Skeletal muscle satellite cell (primary cell): ENCODE results near the gene ICA1L.
"Not testable (repeated sequence)": the region's sequence is repeated elsewhere in the genome, so short reads cannot be mapped to it uniquely, and the experiment has no call there.

ENCODE experiments used
- H3K27me3 ChIP-seq: 2 replicates; pipeline ENCODE4 v1.7.0; 2013; ENCODE audit warnings: low read length; ENCODE audit not compliant: control insufficient read depth, insufficient read depth
- H3K36me3 ChIP-seq: 2 replicates; pipeline ENCODE4 v1.7.0; 2013; ENCODE audit warnings: mild to moderate bottlenecking, control low read depth, low read length; ENCODE audit not compliant: insufficient read depth
- H3K4me1 ChIP-seq: 2 replicates; pipeline ENCODE4 v1.7.0; 2013; ENCODE audit warnings: low read length; ENCODE audit not compliant: control insufficient read depth, insufficient read depth
- H3K4me2 ChIP-seq: 2 replicates; pipeline ENCODE4 v1.7.0; 2013; ENCODE audit warnings: mild to moderate bottlenecking, low read length
- H3K4me3 ChIP-seq: 2 replicates; pipeline ENCODE4 v1.7.0; 2013; ENCODE audit warnings: low read length
- H3K9ac ChIP-seq: 2 replicates; pipeline ENCODE4 v1.7.0; 2013; ENCODE audit warnings: mild to moderate bottlenecking, low read depth, low read length, moderate library complexity
- H3K9me3 ChIP-seq: replicated peaks from 2 replicates; pipeline ENCODE4 v1.7.0; 2013; ENCODE audit warnings: mild to moderate bottlenecking, control low read depth, low read length

Gene ICA1L

GRCh38 chr2:202813387-202813786 lies 58.2 kb downstream of the ICA1L start:
- Histone ChIP-seq H3K4me3 (no peak overlapping the region), H3K4me1 (peaks cover 10% of the 10 kb centered on the region), H3K36me3 (no peaks in the 10 kb centered on the region), H3K9me3 (no peaks in the 10 kb centered on the region), H3K9ac (no peak overlapping the region), H3K27me3 (no peaks in the 10 kb centered on the region), H3K4me2 (no peak overlapping the region)

DNA sequence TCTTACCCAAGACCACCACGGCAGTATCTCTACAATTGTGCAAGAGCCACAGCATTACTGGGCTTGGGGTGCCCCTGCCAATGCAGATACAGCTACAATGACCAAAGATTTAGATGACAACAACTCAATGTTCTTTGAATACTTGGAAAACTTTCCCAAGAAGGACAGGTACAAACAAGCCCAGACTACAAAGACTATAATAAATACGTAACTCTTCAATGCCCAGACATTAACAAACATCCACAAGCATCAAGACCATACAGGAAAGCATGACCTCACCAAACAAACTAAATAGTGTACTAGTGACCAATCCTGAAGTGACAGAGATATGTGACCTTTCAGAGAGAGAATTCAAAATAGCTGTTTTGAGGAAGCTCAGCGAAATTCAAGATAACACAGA lies 62.8 kb downstream of the ICA1L start:
- H3K4me3 ChIP-seq = no peak overlapping the region
- H3K9ac ChIP-seq = no peak overlapping the region
- H3K4me2 ChIP-seq = no peak overlapping the region
- no peaks in the 10 kb centered on the region for H3K36me3 ChIP-seq
- no peaks in the 10 kb centered on the region for H3K9me3 ChIP-seq
- H3K27me3 ChIP-seq = no peaks in the 10 kb centered on the region
- H3K4me1 ChIP-seq = peaks cover 14% of the 10 kb centered on the region

- H3K9ac ChIP-seq = peak overlapping the region; percentile 20
- H3K9me3 ChIP-seq, H3K36me3 ChIP-seq, H3K27me3 ChIP-seq, H3K4me3 ChIP-seq: not testable (repeated sequence)
- peaks cover 14% of the 10 kb centered on the region for H3K4me1 ChIP-seq
- H3K4me2 ChIP-seq = peak overlapping the region; percentile 61
These were observed 64.0 kb downstream of the ICA1L start for GRCh38 chr2:202807431-202808138.

DNA sequence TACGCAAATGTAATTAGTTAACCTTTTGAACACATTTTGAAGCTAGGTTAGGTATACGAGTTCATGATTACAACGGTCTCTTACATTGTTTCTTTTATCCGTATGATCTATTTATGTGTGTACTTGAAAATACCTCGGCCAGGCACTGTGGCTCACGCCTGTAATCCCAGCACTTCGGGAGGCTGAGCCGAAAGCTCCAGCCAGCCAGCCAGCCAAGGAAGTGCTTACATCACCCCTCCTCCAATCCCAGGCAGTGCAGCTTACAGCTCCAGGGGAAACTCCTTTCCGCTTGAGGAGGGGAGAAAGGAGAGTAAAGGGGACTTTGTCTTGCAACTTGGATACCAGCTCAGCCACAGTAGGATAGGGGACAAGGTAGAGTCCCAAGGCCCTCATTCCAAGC lies 65.7 kb downstream of the ICA1L start:
- not testable (repeated sequence) for H3K9ac ChIP-seq, H3K4me3 ChIP-seq, H3K4me2 ChIP-seq, H3K36me3 ChIP-seq, H3K9me3 ChIP-seq, H3K27me3 ChIP-seq
- peaks cover 21% of the 10 kb centered on the region for H3K4me1 ChIP-seq

DNA sequence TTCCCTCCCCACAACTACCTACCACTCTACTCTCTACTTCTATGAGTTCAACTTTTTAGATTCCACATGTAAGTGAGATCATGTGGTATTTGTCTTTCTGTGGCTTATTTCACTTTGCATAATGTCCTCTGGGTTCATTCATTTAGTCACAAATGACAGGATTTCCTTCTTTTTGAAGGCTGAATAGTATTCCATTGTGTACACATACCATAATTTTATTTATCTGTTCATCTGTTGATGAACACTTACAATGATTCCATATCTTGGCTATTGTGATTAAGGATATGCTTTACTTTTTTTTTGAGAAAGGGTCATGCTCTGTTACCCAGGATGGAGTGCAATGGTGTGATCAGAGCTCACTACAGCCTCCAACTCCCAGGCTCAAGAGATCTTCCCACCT lies 73.6 kb downstream of the ICA1L start:
- no peak overlapping the region for H3K9ac ChIP-seq
- no peaks in the 10 kb centered on the region for H3K27me3 ChIP-seq
- peaks cover 7% of the 10 kb centered on the region for H3K4me1 ChIP-seq
- H3K4me2 ChIP-seq = no peak overlapping the region
- H3K4me3 ChIP-seq = no peak overlapping the region
- no peaks in the 10 kb centered on the region for H3K36me3 ChIP-seq
- H3K9me3 ChIP-seq = no peaks in the 10 kb centered on the region

DNA sequence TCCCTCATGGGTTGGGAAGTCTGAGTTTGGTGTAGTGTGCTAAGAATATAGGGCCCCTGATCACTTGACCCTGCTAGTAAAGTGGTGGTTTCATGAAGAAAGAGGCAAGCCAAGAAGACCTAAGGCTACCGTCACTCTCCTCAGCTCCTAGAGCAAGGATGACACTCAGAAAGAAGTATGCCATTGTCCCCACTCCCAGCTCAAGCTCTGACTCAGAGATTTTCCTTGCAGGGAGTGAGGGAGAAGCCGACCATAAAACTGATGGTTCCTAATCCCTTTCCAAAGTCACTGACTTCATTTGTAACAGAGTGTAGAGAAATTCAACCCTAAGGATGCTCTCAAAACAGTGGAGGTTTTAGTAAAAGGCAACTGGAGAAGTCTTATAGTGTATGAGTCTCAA lies 80.9 kb downstream of the ICA1L start:
- Histone ChIP-seq H3K36me3 (no peaks in the 10 kb centered on the region), H3K9me3 (no peaks in the 10 kb centered on the region), H3K9ac (no peak overlapping the region), H3K4me2 (no peak overlapping the region), H3K27me3 (no peaks in the 10 kb centered on the region), H3K4me3 (no peak overlapping the region), H3K4me1 (no peaks in the 10 kb centered on the region)

- Histone ChIP-seq H3K9ac (no peak overlapping the region), H3K4me3 (no peak overlapping the region), H3K9me3 (no peaks in the 10 kb centered on the region), H3K4me2 (no peak overlapping the region), H3K36me3 (no peaks in the 10 kb centered on the region), H3K27me3 (no peaks in the 10 kb centered on the region), H3K4me1 (no peaks in the 10 kb centered on the region)
These were observed 84.7 kb downstream of the ICA1L start for GRCh38 chr2:202786842-202787241.

DNA sequence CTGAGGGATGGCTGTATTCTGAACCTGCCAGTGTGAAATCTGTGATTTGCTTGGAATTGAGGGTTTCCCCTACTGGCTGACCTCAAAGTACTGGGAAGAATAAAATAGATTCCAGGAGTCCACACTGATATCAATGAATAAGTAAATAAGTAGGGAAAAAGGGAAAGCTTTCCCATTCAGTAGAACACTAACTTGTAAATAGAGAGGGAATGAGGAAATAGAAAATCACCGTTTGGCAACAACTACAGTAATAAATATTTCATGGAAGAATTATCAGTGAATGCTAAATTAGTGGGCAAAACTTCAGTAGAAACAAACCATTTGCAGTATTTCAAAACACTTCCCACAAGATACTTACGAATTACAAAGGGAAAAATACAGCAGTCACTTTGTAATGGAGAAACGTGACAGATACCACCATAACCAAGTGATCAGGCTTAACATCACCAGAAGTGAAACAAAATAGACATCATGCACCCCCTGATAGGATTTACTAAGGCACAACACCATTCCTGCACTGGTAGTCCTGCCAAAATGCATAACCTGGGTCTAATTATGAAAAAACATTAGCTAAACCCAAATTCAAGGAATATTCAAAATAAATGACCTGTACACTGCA lies 88.5 kb downstream of the ICA1L start:
- Histone ChIP-seq H3K9me3 (no peaks in the 10 kb centered on the region), H3K4me2 (no peak overlapping the region), H3K36me3 (no peaks in the 10 kb centered on the region), H3K4me1 (peaks cover 10% of the 10 kb centered on the region), H3K27me3 (no peaks in the 10 kb centered on the region), H3K4me3 (no peak overlapping the region), H3K9ac (no peak overlapping the region)

DNA sequence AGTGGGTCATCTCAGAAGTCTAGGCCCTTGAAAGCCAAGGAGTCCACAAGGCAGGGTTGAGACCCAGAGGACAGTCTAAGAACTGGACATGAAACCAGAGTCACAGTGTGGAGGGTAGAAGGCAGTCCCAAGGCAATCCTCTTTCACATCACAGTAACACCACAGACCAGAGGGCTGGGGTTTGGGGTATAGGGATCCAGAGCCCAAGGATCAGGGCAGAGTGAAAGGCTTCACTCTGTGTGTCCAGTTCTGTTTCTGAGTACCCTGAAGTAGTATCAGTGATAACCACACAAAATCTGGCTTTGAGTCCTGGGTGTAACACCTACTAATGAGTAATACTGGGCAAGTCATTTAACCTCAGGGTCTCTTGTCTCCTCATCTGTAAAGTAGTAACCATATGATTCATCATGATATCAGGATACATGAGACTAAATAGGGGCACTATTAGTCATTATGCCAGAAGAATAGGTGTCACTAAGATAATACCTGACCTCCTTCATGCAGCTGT lies 91.0 kb downstream of the ICA1L start:
- Histone ChIP-seq H3K4me2 (peak overlapping the region; percentile 30), H3K36me3 (no peaks in the 10 kb centered on the region), H3K27me3 (no peaks in the 10 kb centered on the region), H3K9ac (no peak overlapping the region), H3K9me3 (no peaks in the 10 kb centered on the region), H3K4me1 (peaks cover 10% of the 10 kb centered on the region), H3K4me3 (no peak overlapping the region)

DNA sequence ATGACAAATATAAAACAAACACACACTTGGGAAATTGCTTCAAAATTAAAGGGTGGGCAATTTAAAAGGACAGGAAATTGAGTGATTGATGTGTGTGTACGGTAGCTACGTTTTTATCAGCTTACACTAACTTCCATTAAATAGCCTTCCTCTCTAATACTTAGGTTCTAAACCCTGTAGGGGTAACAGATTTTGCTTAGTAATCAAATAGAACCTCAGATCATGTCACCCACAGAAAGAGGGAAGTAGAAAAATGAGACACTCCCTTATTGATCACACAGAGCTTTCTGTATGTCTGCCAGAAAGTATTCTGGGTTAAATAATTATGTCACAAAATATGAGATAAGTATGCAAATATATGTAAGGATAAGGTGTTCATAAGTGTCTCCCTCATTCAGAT lies 93.3 kb downstream of the ICA1L start:
- H3K27me3 ChIP-seq = no peaks in the 10 kb centered on the region
- no peak overlapping the region for H3K9ac ChIP-seq
- no peaks in the 10 kb centered on the region for H3K36me3 ChIP-seq
- H3K4me3 ChIP-seq = no peak overlapping the region
- H3K9me3 ChIP-seq = no peaks in the 10 kb centered on the region
- H3K4me2 ChIP-seq = no peak overlapping the region
- peaks cover 10% of the 10 kb centered on the region for H3K4me1 ChIP-seq

DNA sequence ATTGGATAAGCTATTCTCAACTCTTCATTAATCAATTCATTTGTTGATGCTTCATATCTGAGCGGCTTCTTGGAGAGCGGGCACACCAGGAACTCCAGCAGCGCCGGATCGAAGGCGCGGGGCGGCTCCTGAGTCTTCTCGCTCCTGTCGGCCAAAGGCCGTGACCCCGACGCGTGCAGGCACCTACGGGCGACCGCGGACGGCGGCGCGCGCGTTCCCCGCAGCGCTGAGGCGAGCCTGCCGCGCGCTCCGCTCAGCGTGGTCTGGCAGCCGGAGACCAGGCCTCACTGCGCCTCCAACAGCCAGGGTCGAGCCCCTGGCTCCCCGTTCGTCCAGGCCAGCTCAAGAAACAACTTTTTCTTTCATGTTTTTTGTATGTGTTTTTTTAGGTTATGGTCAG lies 97.5 kb downstream of the ICA1L start:
- H3K4me3 ChIP-seq = no peak overlapping the region
- no peaks in the 10 kb centered on the region for H3K9me3 ChIP-seq
- no peak overlapping the region for H3K4me2 ChIP-seq
- H3K36me3 ChIP-seq = no peaks in the 10 kb centered on the region
- no peak overlapping the region for H3K9ac ChIP-seq
- H3K4me1 ChIP-seq = no peaks in the 10 kb centered on the region
- no peaks in the 10 kb centered on the region for H3K27me3 ChIP-seq
